ENCODE measurements around the gene SUSD3.
A peak's percentile ranks its signal among the peaks of the same experiment; 100 is the strongest.

SUSD3 gene

GRCh38 chr9:93091453-93092081, 33.1 kb downstream of the SUSD3 start:
- H3K4me3 ChIP-seq (ENCODE audit: low read depth, low read length) = no peak overlapping the region
- peak; percentile 79 for DNase-seq (ENCODE audit: low read depth)
- no peak for TF ChIP-seq CTCF (IDR thresholded peaks at IDR 0.05; ENCODE audit: low read depth, low read length, missing control alignments)

GRCh38 chr9:93092251-93092991, 33.9 kb downstream of the SUSD3 start:
- no peak overlapping the region for H3K4me3 ChIP-seq (ENCODE audit: low read depth, low read length)
- no peak for DNase-seq (ENCODE audit: low read depth)
- TF ChIP-seq CTCF (IDR thresholded peaks at IDR 0.05; ENCODE audit: low read depth, low read length, missing control alignments) = no peak

- peak; percentile 52 for DNase-seq (ENCODE audit: low read depth)
- no peak for TF ChIP-seq CTCF (IDR thresholded peaks at IDR 0.05; ENCODE audit: low read depth, low read length, missing control alignments)
- H3K4me3 ChIP-seq (ENCODE audit: low read depth, low read length) = no peak overlapping the region
Measured at GRCh38 chr9:93093127-93093876, 34.8 kb downstream of the SUSD3 start.

- no peak overlapping the region; the same call in 1 of the 2 replicates for H3K4me3 ChIP-seq (ENCODE audit: low read depth, low read length)
Measured at GRCh38 chr9:93093877-93094657, 35.6 kb downstream of the SUSD3 start.

GRCh38 chr9:93094658-93095204, 36.2 kb downstream of the SUSD3 start:
- DNase-seq (ENCODE audit: low read depth) = peak; percentile 47
- H3K4me3 ChIP-seq (ENCODE audit: low read depth, low read length) = peak overlapping the region; percentile 64
- no peak for TF ChIP-seq CTCF (IDR thresholded peaks at IDR 0.05; ENCODE audit: low read depth, low read length, missing control alignments)

More at GRCh38 chr9:93093877-93094657, 35.6 kb downstream of the SUSD3 start:
- no peak for DNase-seq (ENCODE audit: low read depth)
- TF ChIP-seq CTCF (IDR thresholded peaks at IDR 0.05; ENCODE audit: low read depth, low read length, missing control alignments) = no peak
